ENCODE measurements around the gene ARHGAP44. TPM values are rescaled to one million over a fixed set of nuclear protein-coding genes. Genes with fewer than 3 reads are reported as not detected.

The ARHGAP44 gene
- total and polyA plus RNA-seq, 2 of the 4 experiments (the other 2 are of a cell fraction): 0.54 to 1.0 TPM

GRCh38 chr17:12814718-12815117 lies 25.4 kb downstream of the ARHGAP44 start:
- H4K91ac ChIP-seq (ENCODE audit: insufficient read depth, low read depth, low read length): no peak overlapping the region
- ChIA-PET CTCF (no interaction called here), POLR2A (ENCODE audit: unreplicated experiment) (no interaction called here)
- no peak overlapping the region for H2BK120ac ChIP-seq (ENCODE audit: low read depth, low read length)
- no peak overlapping the region for H3K4me3 ChIP-seq (ENCODE audit: insufficient read depth, low read depth, low read length)
- dilution Hi-C loops (cut with HindIII; ENCODE audit: low sequenced_read_pairs, unreplicated experiment) (no loop called here), intact Hi-C loops (cut with micrococcal nuclease) (no loop called here), in situ Hi-C loops (cut with MboI; ENCODE audit: low sequenced_read_pairs) (loop anchor here (25.0 kb wide), 1 partner anchor 98 kb away; no protein-coding TSS in a partner anchor)
- H3K18ac ChIP-seq (ENCODE audit: low read depth, low read length): no peak overlapping the region
- WGBS, 2 experiments (ENCODE audit: extremely low coverage in 2 of 2, insufficient read length in 1 of 2): no CpG with 5 or more reads among the region's 2 CpGs
- no TSS peak for BruUV-seq (replicated peaks)
- no peak overlapping the region for H2AK5ac ChIP-seq (ENCODE audit: low read depth, low read length)
- H3K9me1 ChIP-seq (ENCODE audit: insufficient read depth, low read length): no peaks in the 10 kb centered on the region
- H4K5ac ChIP-seq (ENCODE audit: low read depth, low read length): no peak overlapping the region
- H3K4me2 ChIP-seq (ENCODE audit: low read depth, low read length): no peak overlapping the region
- DNase-seq: no peak
- no peak overlapping the region for H2BK5ac ChIP-seq (ENCODE audit: low read depth, low read length, poor library complexity, severe bottlenecking)
- no peak overlapping the region for H2AFZ ChIP-seq (replicated peaks; ENCODE audit: low read length, poor library complexity)
- ATAC-seq (ENCODE audit: low read depth): no peak
- H3K9ac ChIP-seq (ENCODE audit: low read depth, low read length): no peak overlapping the region
- no peaks in the 10 kb centered on the region for H3K36me3 ChIP-seq (ENCODE audit: control insufficient read depth, insufficient read depth, low read length)
- H3K27ac ChIP-seq (ENCODE audit: insufficient read depth, low read length): no peak overlapping the region
- no peaks in the 10 kb centered on the region for H3K9me3 ChIP-seq (ENCODE audit: control insufficient read depth, insufficient read depth, low read length)
- H3K79me1 ChIP-seq (ENCODE audit: low read depth in 1 of 2, low read length in 2 of 2): no peaks in the 10 kb centered on the region
- no peak overlapping the region for H3K56ac ChIP-seq (ENCODE audit: extremely low read depth, insufficient read depth, low read length)
- H3K14ac ChIP-seq (replicated peaks; ENCODE audit: low read depth, low read length): no peak overlapping the region
- H4K8ac ChIP-seq (ENCODE audit: low read depth in 2 of 2, low read length in 2 of 2): no peak overlapping the region
- no peaks in the 10 kb centered on the region for H4K20me1 ChIP-seq (ENCODE audit: insufficient read depth, low read length)
- H2BK20ac ChIP-seq (ENCODE audit: low read depth, low read length): no peak overlapping the region
- H2AK9ac ChIP-seq (replicated peaks; ENCODE audit: low read depth, low read length, poor library complexity): no peak overlapping the region
- TF ChIP-seq NFE2L2 (IDR thresholded peaks at IDR 0.05; ENCODE audit: low read depth, low read length): peak; percentile 74
- TF ChIP-seq POLR2A (IDR thresholded peaks at IDR 0.05; ENCODE audit: low read depth, low read length): no peak
- H3K4me1 ChIP-seq (ENCODE audit: control insufficient read depth, insufficient read depth, low read length): no peaks in the 10 kb centered on the region
- H3K23ac ChIP-seq (ENCODE audit: low read depth, low read length): no peak overlapping the region
- no peaks in the 10 kb centered on the region for H3K27me3 ChIP-seq (ENCODE audit: control insufficient read depth, insufficient read depth, low read length)
- H3K4ac ChIP-seq (ENCODE audit: low read depth, low read length): no peak overlapping the region
- no peak overlapping the region for H2BK15ac ChIP-seq (ENCODE audit: low read depth, low read length)

All from IMR-90 (cell line).